ENCODE data around the gene RDM1.

Gene RDM1

DNA sequence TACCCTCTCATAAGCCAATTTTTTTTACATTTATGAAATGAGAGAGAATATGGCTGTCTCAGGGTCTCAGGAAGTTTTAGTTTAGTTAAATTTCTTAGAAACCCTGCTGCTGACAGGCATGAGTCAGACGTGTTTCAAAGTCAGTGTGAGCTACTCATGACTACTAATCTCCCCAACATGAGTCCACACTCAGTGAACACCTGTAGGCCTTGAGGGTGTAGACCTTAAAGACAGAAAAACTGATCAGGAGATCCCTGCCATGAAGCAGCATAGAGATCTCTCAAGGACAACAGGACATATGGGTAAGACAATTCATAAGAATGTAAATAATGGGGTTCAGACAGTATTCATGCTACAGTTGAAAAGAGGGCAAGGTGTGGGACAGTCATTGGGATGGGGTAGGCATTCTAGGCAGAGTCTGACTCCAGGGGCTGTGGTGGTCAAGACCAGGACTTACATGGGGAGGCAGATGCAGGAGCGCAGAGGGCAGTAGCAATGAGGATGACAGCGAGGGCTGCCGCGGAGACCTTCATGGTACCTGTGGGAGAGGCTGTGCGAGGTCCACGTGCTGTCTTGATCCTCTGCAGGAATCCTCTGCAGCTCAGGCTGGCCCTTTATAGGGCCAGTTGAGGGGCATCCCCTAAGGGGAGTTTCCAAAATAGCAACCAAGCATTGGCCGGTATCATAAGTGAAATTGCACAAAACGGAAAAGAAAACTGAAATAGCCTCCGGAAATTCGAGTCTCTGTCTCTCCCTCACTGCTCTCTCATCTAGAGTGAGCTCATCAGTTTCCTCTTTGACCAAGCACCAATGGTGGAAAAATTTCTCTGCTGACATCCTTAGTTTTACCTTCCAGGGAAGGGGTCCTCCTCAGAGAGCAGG, 50.6 kb downstream of the RDM1 start, which contains the start of gene CCL5:
TSS of gene CCL5 (minus strand) at position 588 of the 882 bp plus-strand sequence.
- in situ Hi-C loops (cut with HindIII; ENCODE audit: low pct_ligation_motif_present, low pct_unique_long_range_greater_than_20kb, low sequenced_read_pairs): no loop called here
- DNase-seq: no peak

DNA sequence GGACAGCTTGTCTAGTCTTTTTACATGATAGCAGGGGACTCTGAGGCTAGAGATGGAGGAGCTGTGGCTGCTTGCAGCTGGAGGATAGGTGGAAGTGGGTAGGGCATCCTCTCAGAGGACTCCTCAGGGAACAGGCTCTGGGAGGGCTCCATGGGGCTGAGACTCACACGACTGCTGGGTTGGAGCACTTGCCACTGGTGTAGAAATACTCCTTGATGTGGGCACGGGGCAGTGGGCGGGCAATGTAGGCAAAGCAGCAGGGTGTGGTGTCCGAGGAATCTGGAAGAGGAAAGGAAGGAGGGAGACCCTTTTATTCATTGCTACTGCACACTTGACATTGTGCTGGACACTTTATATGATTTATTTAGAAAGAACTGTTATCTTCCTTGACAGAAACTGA, 52.2 kb downstream of the RDM1 start:
- in situ Hi-C loops (cut with HindIII; ENCODE audit: low pct_ligation_motif_present, low pct_unique_long_range_greater_than_20kb, low sequenced_read_pairs): no loop called here
- DNase-seq: no peak

DNA sequence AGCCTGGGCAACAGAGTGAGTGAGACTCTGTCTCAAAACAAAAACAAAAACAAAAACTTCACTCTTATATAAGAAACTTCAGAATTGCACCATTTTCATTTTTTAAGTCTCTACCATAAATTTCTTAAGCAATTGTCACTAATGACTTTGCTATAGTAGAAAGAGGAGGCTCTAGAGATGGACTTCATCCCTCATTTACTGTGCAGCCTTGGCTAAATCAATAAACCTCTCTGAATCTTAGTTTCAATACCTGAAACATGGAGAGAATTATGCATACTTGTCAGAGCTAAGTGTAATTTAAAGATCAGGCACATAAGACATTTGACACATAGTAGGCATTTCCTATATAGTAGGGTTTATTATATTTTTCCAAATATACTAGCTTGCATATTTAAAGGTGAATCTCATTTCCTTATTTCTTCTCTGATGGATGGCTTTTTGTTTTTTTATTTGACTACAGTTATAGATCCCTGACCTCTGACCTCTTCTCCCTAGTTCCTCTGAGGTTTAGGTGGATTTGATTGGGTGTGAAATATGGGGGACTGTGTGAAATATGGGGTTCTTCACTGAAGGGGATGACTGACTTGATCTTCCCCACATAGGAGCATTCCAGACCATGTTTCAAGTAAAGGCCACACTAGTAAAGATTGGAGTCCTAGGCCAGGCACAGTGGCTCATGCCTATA, 53.1 kb downstream of the RDM1 start:
- DNase-seq: no peak
- in situ Hi-C loops (cut with HindIII; ENCODE audit: low pct_ligation_motif_present, low pct_unique_long_range_greater_than_20kb, low sequenced_read_pairs): no loop called here

DNA sequence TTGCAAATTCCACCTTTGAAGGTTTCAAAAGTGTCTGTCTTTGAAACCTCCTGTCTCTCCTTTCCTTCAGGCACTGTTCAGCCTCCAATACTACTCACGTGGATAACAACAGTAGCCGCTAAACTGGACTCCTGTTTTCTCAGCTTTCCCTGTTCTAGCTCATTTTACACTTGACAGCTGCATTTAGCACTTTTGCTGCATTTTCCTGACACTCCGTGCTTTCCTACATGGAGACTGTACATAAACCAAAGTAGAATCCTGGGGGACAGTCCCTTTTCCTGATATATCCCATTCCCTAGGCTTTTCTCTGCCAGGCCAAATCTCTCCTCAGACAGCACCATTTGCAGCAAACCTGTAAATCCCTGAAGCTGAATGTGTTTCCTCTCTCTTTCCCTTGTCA, 54.0 kb downstream of the RDM1 start:
- no peak for DNase-seq
- in situ Hi-C loops (cut with HindIII; ENCODE audit: low pct_ligation_motif_present, low pct_unique_long_range_greater_than_20kb, low sequenced_read_pairs): no loop called here

DNA sequence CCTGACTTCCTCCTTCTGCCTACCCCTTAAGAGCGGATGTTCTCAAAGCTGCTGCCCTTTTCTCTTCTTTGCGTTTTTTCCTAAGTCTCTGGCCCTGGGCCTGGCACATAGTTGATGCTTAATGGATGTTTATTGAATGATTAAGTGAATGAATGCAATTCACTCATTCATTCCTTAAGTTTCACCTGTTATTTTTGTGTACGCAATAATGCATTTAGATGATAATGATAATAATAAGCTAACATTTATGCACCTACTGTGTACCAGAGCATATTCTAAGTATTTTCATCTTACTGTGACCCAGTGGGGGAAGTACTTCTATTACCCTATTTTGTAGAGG, 54.8 kb downstream of the RDM1 start:
- in situ Hi-C loops (cut with HindIII; ENCODE audit: low pct_ligation_motif_present, low pct_unique_long_range_greater_than_20kb, low sequenced_read_pairs): no loop called here

DNA sequence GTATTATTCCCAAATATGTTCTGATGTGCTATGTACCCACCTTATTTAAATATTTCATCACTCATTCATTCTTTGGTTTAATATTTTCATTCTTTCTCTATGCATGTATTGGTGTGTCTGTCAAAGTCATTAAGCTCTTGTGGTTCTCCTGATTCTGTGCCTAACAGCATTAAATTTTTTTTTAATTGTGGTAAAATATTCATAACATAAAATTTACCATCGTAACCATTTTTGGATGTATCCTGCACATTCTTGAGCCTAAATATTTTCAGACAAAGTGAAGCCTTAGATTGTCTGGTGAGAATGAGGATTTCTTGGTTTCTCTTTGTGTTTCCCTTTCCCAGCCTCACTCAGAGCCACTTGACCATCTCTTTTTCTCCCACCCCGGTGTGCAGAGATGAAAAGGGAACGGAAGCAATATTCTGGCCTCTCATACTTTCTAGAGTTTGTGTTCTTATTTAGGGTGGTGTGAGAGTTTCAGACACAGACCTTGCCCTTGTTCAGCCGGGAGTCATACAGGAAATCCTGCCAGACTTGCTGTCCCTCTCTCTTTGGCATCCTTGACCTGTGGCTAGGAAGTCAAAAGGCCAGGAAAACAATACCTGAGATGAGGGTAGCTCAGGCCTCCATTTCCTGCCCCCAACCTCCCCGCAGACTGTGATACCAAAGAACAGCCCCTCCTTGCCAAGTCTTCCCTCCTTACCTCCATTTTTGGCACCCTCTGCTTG, 55.3 kb downstream of the RDM1 start:
- in situ Hi-C loops (cut with HindIII; ENCODE audit: low pct_ligation_motif_present, low pct_unique_long_range_greater_than_20kb, low sequenced_read_pairs): no loop called here
- DNase-seq: no peak

More for the DNA sequence above, 54.8 kb downstream of the RDM1 start:
- DNase-seq: no peak

DNA sequence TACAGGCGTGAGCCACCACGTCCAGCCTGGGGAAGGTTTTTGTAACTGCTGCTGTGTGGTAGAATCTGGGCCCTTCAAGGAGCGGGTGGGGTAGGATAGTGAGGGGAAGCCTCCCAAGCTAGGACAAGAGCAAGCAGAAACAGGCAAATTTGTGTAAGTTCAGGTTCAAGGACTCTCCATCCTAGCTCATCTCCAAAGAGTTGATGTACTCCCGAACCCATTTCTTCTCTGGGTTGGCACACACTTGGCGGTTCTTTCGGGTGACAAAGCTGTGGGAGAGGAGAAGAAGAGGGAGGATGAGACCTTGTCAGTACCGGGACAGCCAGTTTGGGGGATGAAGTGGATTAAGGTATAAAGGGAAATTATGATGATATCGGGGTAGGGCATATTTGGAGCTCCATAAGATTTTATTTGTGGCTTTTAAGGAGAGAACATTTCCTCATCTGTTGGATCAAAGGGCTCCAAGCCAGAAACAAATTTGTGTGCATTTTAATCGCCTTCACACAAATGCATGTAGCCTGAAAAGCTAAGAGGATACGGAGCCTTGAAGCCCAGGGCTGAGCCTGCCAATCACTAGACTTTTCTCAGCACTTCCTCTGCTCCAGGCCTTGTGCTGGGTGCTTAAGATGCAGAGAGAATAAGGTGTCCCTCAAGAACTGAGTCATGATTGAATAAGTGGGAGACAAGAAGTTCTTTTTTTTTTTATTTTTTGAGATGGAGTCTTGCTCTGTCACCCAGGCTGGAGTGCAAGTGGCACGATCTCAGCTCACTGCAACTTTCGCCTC, 58.2 kb downstream of the RDM1 start:
- in situ Hi-C loops (cut with HindIII; ENCODE audit: low pct_ligation_motif_present, low pct_unique_long_range_greater_than_20kb, low sequenced_read_pairs): no loop called here
- DNase-seq: no peak

DNA sequence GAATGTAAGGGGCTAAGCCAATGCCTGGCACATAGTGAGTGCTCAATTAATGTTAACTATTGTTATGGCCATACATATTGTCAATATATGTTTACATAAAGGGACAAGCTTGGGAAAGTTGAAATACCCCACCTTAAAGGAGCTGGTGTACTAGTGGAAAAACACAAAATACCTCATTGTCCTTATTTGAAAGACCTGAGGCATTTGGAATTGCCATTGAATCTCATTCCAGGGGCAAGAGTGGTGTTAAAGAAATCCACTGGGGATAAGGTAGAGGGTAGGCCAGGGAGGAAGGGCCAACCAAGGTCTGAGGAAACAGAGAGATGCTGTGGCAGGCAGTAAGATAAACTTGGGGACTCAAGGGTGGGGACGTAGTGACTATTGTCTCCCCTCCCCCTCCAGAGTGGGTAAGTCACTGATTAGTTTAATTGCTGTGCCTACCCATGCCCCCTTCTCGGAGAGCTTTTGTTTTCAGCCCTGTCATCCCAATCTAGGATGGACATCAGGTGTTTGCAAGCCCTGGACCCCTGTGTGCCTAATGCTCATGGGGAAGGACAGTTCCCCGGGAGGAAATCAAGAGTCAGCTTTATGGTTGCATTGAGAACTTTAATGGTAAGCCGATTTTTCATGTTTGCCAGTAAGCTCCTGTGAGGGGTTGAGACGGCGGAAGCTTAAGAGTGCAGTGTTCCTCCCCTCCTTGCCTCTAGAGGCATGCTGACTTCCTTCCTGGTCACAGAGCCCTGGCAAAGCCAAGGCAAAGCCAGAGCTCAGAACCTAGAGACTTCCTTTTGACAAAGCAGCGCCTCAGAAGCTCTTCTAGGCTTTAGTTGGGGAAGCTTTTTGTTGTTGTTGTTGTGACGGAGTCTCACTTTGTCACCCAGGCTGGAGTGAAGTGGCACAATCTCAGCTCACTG, 59.4 kb downstream of the RDM1 start:
- in situ Hi-C loops (cut with HindIII; ENCODE audit: low pct_ligation_motif_present, low pct_unique_long_range_greater_than_20kb, low sequenced_read_pairs): no loop called here
- DNase-seq: no peak

DNA sequence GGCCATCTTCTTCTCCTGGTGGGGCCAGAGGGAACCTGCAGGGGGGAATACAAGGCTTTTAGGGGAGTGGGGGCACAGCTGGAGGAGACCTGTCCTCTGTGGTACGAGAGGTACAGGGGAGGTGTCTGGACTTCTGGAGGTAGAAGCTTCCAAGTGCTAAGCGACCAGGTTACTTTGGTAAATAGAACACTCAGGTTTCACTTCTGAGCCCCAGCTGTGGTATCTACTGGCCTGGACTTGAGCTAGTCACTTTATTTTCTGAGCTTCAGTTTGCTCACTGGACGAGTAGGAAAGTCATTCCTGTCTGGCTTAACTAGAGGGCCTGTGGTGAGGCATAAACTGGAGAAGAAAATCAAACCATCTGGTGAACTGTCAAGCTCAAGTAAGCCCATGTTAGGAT, 61.8 kb downstream of the RDM1 start, which contains the start of gene HEATR9:
TSS of gene HEATR9 (minus strand) at position 155 of the 400 bp plus-strand sequence. CDS start at position 6, 149 bp downstream.
- no peak for DNase-seq
- in situ Hi-C loops (cut with HindIII; ENCODE audit: low pct_ligation_motif_present, low pct_unique_long_range_greater_than_20kb, low sequenced_read_pairs): no loop called here
